AG04450 (cell line): Measurements from ENCODE around the gene NCBP2. TPM values are rescaled to one million over a fixed set of nuclear protein-coding genes. Genes with fewer than 3 reads are reported as not detected.

ENCODE experiments used
- CTCF ChIA-PET: fragments of 300-600, 350-600 bp; formaldehyde crosslinking; extraction: SDS; loops from one replicate; lab custom pipeline; 2022; ENCODE audit warnings: antibody characterized with exemption, inconsistent platforms; lab: Charles Lee
- POLR2A ChIA-PET: fragments of 350-600 bp; formaldehyde crosslinking; extraction: SDS; loops from one replicate; lab custom pipeline; 2021; ENCODE audit warnings: antibody characterized with exemption, inconsistent platforms; lab: Yijun Ruan, JAX
- DNase-seq: peaks from one replicate; pipeline ENCODE4 v3.0.0-alpha.2; 2011; ENCODE audit warnings: low read depth, low spot score
- H3K27ac ChIP-seq: one replicate; pipeline ENCODE4 v1.5.1; 2012; ENCODE audit warnings: low read depth, low read length, control low read depth
- H3K27me3 ChIP-seq: one replicate; pipeline ENCODE4 v1.6.0; 2012; ENCODE audit warnings: low read length; ENCODE audit not compliant: control insufficient read depth, insufficient read depth
- H3K4me3 ChIP-seq: 2 replicates; pipeline ENCODE4 v1.5.1; 2011; ENCODE audit warnings: mild to moderate bottlenecking, low read depth, low read length, control low read depth
- H3K9me3 ChIP-seq: 2 replicates; pipeline ENCODE4 v1.5.1; 2012; ENCODE audit warnings: low read length; ENCODE audit not compliant: control insufficient read depth, insufficient read depth
- polyA plus RNA-seq: library from polyadenylated mRNA; depleted of rRNA; stranded (reverse); fragments of >200 nt; gene quantifications from 2 replicates; pipeline ENCODE4 v1.2.3, GENCODE V29; 2011
- TF ChIP-seq, protein P1 (sequence below): IDR thresholded peaks from 2 replicates; pipeline ENCODE4 v1.5.1; 2011; ENCODE audit warnings: low read depth, low read length, control low read depth, inconsistent platforms

NCBP2 gene
- polyA plus RNA-seq, 1 experiment = 89.7 TPM

DNA sequence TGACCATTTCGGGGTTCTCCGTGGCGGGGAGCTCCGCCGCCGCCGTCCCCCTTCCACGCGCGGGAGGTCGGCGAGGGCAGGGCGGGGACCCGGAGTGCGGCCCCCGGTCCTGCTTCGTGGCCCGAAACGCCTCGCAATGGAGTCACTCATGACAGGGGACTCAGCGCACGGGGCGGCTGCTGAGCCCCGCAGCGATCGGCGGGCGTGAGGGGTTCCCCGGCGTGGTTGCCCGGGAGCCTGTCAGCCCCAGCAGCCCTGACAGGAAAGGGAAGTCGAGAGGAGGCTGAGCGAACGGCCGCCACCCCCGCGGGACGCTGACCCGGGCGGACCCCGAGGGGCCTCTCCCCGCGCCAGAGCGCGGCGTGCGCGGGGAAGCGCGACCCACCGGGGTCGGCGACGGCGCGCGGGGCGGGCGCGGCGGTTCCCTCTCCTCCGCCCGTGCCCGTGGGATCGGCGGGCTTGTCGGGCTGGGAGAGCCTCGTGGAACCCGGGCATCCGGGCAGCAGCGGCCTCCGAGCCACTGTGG lies 26.9 kb upstream of the NCBP2 start:
- Histone ChIP-seq H3K4me3 (peak overlapping the region; percentile 58), H3K9me3 (peaks cover 3% of the 10 kb centered on the region), H3K27me3 (peaks cover 43% of the 10 kb centered on the region), H3K27ac (no peak overlapping the region)
- TF ChIP-seq, protein P1, sequence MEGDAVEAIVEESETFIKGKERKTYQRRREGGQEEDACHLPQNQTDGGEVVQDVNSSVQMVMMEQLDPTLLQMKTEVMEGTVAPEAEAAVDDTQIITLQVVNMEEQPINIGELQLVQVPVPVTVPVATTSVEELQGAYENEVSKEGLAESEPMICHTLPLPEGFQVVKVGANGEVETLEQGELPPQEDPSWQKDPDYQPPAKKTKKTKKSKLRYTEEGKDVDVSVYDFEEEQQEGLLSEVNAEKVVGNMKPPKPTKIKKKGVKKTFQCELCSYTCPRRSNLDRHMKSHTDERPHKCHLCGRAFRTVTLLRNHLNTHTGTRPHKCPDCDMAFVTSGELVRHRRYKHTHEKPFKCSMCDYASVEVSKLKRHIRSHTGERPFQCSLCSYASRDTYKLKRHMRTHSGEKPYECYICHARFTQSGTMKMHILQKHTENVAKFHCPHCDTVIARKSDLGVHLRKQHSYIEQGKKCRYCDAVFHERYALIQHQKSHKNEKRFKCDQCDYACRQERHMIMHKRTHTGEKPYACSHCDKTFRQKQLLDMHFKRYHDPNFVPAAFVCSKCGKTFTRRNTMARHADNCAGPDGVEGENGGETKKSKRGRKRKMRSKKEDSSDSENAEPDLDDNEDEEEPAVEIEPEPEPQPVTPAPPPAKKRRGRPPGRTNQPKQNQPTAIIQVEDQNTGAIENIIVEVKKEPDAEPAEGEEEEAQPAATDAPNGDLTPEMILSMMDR = no peak
- CTCF ChIA-PET = interaction anchor here (0.6 to 1.1 kb wide), 3 partner anchors 14 to 336 kb away, joined by 3 to 4 read pairs (median 4); no protein-coding TSS in a partner anchor
- no peak for DNase-seq
- POLR2A ChIA-PET = interaction anchor here (1.8 kb wide), 1 partner anchor 27 kb away, joined by 4 read pairs; the partner anchor contains the start of gene NCBP2

DNA sequence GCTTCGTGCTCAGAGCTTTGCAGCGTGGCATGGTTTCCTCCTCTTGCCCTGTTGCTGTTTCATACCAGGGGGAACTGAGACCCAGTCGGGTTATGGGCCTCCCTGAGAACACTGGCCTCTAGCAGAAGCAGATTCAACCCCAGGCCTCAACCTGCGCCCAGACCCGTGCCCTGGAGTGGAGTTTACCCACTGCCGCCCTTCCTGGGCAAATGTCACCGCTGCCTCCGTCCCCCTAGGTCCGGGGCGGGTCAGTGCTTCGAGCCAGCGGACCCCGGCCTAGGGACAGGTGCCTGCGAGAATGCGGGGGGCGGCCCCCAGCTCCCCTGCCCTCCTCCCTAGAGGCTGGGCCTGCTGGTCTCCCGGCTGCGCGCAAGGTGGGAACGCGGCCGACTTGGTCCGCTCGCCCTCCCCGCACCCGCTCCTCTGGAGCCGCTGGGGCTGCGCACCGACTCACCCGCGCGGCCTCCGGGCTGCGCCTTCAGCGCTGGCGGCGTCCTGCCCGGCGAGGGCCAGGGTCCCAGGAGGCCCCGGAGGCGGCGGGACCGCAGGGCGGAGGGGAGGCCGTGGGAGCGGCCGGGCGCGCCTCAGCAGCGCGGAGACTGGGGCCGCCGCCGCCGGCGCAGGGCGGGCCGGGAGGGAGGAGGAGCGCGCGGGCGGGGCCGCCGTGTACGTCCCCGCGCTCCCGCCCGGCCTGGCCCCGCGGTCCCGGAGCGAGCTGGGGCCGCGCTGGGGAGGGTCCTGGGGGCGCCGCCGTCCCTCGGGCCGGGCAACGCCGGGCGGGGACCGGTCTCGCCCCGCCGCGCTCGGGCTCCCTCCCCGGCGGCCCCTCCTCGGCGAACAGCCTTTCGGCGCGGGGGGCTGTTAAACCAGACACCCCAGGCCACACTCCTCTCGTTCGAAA lies 26.2 kb upstream of the NCBP2 start, which contains the start of gene PIGZ:
Gene PIGZ (minus strand): TSS at position 601 of the 901 bp plus-strand sequence. CDS start 16,802 bp downstream, outside the sequence.
- Histone ChIP-seq H3K27me3 (peaks cover 43% of the 10 kb centered on the region), H3K4me3 (peak within 1 kb of the TSS; percentile 58), H3K9me3 (peaks cover 3% of the 10 kb centered on the region), H3K27ac (no peak within 1 kb of the TSS)
- POLR2A ChIA-PET = interaction anchor here (1.8 kb wide), 1 partner anchor 26 kb away, joined by 4 read pairs; the partner anchor contains the start of gene NCBP2
- no peak for DNase-seq
- TF ChIP-seq, protein P1 = no peak
- CTCF ChIA-PET = interaction anchor here (1.0 kb wide), 1 partner anchor 13 kb away, joined by 3 read pairs; no protein-coding TSS in a partner anchor

DNA sequence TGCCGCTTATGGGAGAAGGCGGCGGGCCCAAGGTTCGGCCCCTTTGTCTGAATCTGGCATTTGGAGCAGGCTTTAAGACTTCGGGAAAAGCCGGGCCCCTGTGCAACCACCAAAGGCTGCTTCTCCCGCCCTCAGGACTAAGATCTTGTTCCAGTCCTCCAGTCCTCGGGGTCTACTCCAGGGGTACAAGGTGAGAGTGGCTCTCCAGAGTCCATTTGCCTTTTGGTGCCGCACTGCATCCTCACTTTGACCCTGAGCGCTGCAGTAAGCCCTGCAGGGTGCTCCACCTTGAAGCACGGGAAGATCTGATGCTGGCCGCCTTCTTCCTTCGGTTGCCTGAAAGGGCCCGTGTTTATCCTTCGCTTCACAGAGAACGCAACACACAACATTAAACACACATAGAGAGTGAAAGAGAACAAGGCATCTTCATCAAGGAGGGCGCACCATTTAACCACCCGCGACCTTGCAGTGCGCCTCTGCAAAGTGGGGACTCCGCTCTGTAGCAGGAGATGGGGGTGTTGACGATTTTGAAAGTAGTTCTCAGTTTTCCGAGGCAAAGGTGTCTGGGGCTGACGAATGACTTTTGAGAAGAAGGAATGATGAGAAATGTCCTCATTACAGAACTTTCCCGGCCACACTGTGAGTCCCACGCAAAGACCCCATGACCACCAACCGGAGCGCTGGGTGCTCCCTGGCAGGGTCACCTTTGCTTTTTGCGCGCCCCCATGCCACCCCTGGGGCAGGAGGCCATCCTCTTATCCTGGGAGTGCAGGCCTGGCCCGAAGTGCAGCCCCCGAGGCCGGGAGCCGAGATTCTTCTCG lies 25.3 kb upstream of the NCBP2 start:
- H3K27ac ChIP-seq = no peak overlapping the region
- DNase-seq = no peak
- peaks cover 47% of the 10 kb centered on the region for H3K27me3 ChIP-seq
- peak overlapping the region; percentile 58; the same call in 1 of the 2 replicates for H3K4me3 ChIP-seq
- POLR2A ChIA-PET = no interaction called here
- CTCF ChIA-PET = no interaction called here
- peaks cover 3% of the 10 kb centered on the region for H3K9me3 ChIP-seq
- TF ChIP-seq, protein P1 = no peak

DNA sequence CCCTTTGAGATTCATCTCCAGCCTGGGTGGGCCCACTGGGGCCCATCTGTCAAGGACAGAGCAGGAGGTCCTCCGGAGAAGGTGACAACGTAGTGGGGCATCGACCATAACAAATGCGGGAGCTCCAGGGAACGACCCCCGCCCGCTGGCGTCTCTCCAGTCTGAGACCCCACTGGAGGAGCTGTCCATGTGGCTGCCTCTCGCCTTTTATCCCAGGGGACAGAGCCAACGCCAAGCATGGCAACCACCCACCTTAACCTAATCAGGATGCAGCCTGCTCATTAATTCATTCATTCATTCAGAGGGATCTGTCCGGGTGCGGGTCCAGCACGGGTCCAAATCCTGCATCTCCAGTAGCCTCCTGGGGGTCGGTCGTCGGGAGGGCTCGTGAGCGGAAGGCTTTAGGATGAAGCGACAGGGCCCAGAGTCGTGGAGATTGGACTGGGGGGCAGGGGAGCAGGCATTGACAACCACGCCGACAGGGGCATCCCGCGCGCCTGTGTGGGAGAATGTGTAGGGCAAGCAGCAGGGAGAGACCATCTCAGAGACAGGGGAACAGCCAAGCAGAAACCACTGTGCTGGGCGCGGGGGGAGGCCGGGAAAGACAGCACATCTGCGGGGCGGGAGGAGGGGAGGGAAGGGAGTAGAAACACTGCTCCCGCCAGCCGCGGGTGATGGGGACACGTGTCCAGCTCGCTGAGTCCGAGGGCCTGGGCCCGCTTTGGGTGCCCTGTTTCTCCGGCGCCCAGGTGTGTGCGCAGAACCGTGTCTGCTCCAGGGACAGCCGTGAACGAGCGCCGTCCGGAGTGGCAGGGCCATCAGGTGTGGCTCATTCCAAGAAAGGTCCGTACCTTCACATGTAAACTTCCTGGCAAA lies 24.4 kb upstream of the NCBP2 start:
- no peak overlapping the region for H3K27ac ChIP-seq
- peaks cover 3% of the 10 kb centered on the region for H3K9me3 ChIP-seq
- POLR2A ChIA-PET = no interaction called here
- H3K27me3 ChIP-seq = peaks cover 50% of the 10 kb centered on the region
- CTCF ChIA-PET = interaction anchor here (0.6 kb wide), 1 partner anchor 210 kb away, joined by 3 read pairs; no protein-coding TSS in a partner anchor
- no peak for DNase-seq
- TF ChIP-seq, protein P1 = no peak
- H3K4me3 ChIP-seq = no peak overlapping the region
